ENCODE data around the gene C20orf96.
"Not testable (repeated sequence)": the region's sequence is repeated elsewhere in the genome, so short reads cannot be mapped to it uniquely, and the experiment has no call there.

Gene C20orf96

DNA sequence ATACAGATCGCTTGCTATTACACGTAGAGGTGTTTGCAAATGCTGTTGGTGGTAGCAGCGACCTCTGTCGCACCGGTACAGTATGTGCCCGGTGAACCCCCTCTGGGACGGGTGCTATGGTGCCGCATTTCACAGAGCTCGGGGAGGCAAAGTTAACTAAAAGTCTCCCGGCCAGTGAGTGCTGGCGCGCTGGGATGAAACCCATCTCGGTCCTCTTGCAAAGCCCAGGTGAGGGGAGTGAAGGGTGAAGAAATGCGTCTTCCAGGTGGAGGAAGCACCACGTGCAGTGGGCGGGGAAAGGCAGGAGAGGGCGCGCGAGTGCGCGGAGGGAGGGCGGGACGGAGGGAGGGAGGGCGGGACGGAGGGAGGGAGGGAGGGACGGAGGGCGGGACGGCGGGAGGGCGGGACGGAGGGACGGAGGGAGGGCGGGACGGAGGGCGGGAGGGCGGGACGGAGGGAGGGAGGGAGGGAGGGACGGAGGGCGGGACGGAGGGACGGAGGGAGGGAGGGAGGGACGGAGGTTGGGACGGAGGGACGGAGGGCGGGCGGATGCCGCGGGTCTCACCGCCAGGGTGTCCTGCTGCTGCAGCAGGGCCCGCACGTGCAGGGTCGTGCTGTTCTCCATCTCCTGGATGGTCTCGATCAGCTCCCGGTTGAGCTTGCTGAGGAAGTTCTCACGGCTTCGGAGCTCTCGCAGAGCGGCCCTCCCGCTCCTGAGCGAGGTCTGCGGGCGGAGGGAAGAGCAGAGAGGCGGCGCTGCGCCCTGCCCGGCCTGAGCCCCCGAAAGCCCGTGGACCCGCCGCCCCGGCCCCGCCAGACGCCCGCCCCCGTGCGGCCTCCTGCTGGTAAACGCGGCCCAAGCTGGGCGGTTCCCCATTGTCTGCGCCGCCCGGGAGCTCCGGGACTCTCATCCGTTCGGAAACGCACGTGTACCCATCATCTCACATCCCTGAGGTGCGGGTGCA is 11.7 kb downstream of the C20orf96 start:
- no peak for DNase-seq (ENCODE audit: low read depth)

GRCh38 chr20:278181-278580 is 12.4 kb downstream of the C20orf96 start:
- DNase-seq (ENCODE audit: low read depth): no peak

GRCh38 chr20:277496-277781 is 13.1 kb downstream of the C20orf96 start:
- DNase-seq (ENCODE audit: low read depth): no peak

- DNase-seq (ENCODE audit: low read depth): no peak
Measured at GRCh38 chr20:276620-277495, 13.7 kb downstream of the C20orf96 start.

DNA sequence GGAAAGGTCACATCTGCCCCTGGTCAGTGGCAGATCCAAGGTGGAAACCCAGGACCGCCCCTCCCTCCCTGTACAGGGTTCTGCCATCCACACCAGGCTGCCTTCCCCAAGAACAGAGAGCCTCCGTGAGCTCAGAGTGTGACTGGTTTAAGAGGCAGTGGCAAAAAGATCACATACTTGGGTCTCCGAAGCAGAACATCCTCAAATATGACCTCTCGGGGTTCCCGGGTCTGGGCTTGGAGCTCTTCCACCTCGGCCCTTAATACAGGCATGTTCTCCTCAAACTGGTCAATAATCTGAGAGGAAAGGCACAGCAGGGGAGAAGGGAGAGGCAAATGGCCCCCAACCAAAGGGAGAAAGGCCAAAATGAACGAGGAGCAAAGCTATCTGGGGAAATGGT is 14.8 kb downstream of the C20orf96 start:
- no peak for DNase-seq (ENCODE audit: low read depth)

- no peak for DNase-seq (ENCODE audit: low read depth)
Measured at GRCh38 chr20:273884-274283, 16.7 kb downstream of the C20orf96 start.

DNA sequence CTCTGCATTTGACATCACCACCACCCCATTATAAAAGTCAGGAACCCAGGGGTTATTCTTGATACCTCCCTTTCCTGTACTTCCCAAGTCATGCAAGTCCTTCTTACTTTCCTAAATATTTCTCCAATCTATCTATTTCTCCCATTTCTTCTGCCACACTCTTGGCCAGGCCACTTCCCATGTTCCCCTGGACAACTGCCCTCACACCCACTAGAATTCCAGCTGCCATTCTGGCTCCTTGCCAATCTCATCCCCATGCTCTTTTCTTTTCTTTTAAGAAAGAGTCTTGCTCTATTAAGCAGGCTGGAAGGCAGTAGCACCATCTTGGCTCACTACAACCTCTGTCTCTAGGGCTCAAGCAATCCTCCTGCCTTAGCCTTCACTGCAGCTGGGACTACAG is 17.8 kb downstream of the C20orf96 start:
- no peak for DNase-seq (ENCODE audit: low read depth)

- no peak for DNase-seq (ENCODE audit: low read depth)
Measured at GRCh38 chr20:271528-271927, 19.0 kb downstream of the C20orf96 start.

- no peak for DNase-seq (ENCODE audit: low read depth)
Measured at GRCh38 chr20:271069-271468, 19.5 kb downstream of the C20orf96 start.

GRCh38 chr20:270517-270916 is 20.0 kb downstream of the C20orf96 start:
- DNase-seq (ENCODE audit: low read depth): no peak

DNA sequence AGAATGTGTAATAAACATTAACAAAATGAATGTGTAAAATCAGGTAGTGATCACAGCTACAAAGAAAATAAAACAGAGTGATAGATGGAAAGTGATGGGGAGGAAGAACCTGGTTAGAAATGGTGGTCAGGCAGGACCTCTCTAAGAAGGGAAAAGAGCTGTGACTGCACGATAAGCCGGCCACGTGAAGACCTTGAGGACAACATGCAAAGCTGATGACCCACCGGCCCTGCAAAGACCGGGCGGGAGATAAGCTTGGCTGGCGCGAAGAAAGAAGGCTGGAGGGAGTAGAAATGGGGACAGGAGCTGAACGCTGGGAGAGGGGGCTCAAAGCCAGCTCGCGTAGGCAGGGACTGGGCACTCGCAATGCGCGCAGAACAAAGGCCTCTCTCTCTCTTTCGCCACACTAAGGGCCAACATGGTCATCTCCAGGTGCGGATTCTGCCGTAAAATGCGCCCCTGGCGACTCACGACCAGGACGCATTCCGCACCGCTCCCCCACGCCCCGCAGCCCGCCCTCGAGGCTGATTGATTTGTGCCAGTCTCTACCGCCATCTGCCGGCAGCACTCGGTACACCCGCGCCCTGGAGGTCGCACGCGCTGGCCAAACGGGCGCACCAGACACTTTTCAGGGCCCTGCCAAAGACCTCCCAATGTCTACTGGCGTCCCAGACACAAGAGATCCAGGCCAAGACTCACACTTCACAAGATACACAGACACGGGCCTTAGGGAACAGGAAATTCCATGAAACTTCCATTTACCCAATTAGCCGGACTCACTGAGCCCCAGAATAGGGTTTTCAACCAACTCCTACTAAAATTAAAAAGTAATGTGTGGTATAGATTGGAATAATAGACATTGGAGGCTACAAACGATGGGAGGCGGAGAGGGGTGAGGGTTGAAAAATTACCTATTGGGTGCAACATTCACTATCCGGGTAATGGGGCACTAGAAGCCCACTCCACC is 23.7 kb downstream of the C20orf96 start:
- DNase-seq (ENCODE audit: low read depth): peak; percentile 79

GRCh38 chr20:263701-264100 is 26.8 kb downstream of the C20orf96 start:
- no peak for DNase-seq (ENCODE audit: low read depth)

GRCh38 chr20:259981-260380 is 30.6 kb downstream of the C20orf96 start:
- no peak for DNase-seq (ENCODE audit: low read depth)

- no peak for DNase-seq (ENCODE audit: low read depth)
Measured at GRCh38 chr20:258963-259362, 31.6 kb downstream of the C20orf96 start.

GRCh38 chr20:258269-258858 is 32.2 kb downstream of the C20orf96 start:
- no peak for DNase-seq (ENCODE audit: low read depth)

DNA sequence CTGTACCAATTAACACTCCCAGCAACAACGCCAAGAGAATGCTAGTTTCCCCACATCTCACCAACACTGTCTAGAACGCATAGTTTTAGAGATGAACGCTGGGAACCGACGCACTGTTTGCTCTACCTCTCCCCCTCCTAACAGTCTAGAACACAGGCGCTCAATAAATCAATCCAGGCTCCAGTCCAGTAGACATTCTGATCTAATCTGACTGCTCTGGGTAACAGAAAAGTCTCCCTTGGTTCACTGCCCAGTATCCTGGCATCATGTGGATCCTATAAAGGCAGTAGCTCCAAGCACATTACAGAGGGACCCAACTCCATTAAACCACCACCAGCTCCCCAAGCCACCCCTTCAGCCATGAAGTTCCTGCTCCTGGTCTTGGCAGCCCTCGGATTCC is 33.1 kb downstream of the C20orf96 start, which contains the start of gene DEFB132:
Gene DEFB132 (plus strand): TSS at position 306 of the 400 bp plus-strand sequence. CDS start 55 bp downstream, at position 361.
- DNase-seq (ENCODE audit: low read depth): no peak

- DNase-seq (ENCODE audit: low read depth): not testable (repeated sequence)
Measured at GRCh38 chr20:253447-253846, 37.1 kb downstream of the C20orf96 start.

DNA sequence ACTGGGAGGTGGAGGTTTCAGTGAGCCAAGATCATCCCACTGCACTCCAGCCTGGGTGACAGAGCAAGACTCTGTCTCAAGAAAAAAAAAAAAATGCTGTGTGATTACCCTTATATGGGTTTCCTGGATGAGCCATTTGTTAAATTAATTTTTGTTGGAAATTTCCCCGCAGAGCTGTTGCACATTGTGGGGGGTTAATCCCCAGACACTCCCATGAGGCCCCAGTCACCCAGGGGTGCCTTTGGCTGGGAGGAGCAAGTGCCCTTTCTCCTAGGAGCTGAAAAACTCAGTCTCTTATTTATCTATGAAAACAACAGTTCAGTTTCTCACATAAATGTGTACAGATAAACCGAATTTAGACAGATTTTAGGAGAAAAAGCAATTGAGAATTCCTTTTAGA is 37.7 kb downstream of the C20orf96 start:
- DNase-seq (ENCODE audit: low read depth): no peak

DNA sequence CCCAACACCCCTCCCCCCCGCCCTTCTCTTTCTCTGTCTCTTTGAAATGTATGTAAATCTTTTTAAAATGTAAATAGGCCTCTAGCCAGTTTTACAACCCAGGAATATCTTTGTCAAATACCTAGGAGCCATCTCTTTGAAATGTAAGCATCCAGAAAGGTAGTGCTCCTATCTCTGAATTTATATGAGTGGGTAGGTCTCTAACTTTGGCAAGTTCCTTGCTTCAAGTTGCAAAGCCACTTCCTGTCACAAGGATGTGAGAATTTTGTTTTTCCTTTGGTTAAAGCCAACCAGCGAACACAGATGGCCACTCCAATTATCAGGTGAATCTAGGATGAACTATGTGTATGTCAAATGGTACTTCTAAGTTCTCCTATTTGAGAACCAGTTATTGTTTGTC is 39.2 kb downstream of the C20orf96 start:
- no peak for DNase-seq (ENCODE audit: low read depth)

DNA sequence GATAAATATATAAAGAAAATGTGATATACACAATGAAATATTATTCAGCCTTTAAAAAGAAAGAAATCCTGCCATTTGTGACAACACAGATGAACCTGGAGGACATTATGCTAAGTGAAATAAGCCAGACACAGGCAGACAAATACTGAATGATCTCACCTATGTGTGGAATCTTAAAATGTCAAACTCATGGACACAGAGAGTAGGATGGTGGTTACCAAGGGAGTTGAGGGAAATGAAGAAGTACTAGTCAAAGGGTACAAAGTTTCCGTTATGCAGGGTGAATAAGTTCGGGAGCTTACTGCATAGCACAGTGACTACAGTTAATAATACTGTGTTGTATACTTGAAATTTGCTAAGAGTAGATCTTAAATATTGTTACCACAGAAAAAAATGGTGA is 47.6 kb downstream of the C20orf96 start:
- no peak for DNase-seq (ENCODE audit: low read depth)

DNA sequence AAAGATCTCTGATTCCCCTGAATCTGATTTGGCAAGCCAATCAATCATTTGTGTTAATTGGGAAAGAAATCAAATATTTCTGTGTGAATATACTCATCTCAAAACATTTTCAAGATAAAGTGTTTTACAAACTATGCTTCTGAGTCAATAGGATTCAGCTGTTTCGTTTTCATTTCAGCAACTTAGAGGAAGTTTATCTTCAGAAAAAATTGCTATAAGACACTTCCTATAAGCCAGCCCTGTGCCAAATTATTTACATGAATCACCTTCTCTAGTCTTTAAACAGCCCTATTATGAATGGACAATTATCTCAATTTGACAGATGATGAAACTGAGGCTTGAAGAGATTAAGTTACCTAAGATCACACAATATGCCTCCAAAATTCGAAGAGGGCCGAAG is 52.6 kb downstream of the C20orf96 start:
- no peak for DNase-seq (ENCODE audit: low read depth)

All from stimulated activated CD8-positive, alpha-beta memory T cell treated with anti-CD3 and anti-CD28 coated beads, Interleukin-15, amount 100 ng/mL, for 1 hour (primary cell).